Fibroblast of lung (primary cell): ENCODE measurements around the gene PRRX1. TPM values are rescaled to one million over a fixed set of nuclear protein-coding genes. Genes with fewer than 3 reads are reported as not detected.
A peak's percentile ranks its signal among the peaks of the same experiment; 100 is the strongest.

ENCODE experiments used
- DNase-seq, 2 donors: peaks; one replicate each; pipeline versions ENCODE4 v3.0.0 to v3.0.0-alpha.2; 2010; ENCODE audit warnings: low read depth in 2 of 2
- H2AFZ ChIP-seq: 2 replicates; pipeline ENCODE4 v1.5.1; 2012; ENCODE audit warnings: low read length, control low read depth, inconsistent platforms
- H3K27ac ChIP-seq: 2 replicates; pipeline ENCODE4 v1.5.1; 2011; ENCODE audit warnings: low read length, control low read depth; ENCODE audit not compliant: insufficient read depth
- H3K27me3 ChIP-seq: 2 replicates; pipeline ENCODE4 v1.5.1; 2011; ENCODE audit warnings: mild to moderate bottlenecking, low read length; ENCODE audit not compliant: control insufficient read depth, insufficient read depth
- H3K36me3 ChIP-seq: 2 replicates; pipeline ENCODE4 v1.5.1; 2011; ENCODE audit warnings: low read length; ENCODE audit not compliant: control insufficient read depth, insufficient read depth
- H3K4me1 ChIP-seq: 2 replicates; pipeline ENCODE4 v1.5.1; 2011; ENCODE audit warnings: low read length; ENCODE audit not compliant: control insufficient read depth, insufficient read depth; ENCODE audit errors: extremely low read depth
- H3K4me2 ChIP-seq: 2 replicates; pipeline ENCODE4 v1.5.1; 2011; ENCODE audit warnings: low read length, control low read depth; ENCODE audit not compliant: insufficient read depth; ENCODE audit errors: extremely low read depth
- H3K4me3 ChIP-seq, 4 experiments: fragments of 200-600 bp in 1 of 4; sonication (generic) in 1 of 4; replicated peaks in 1 of 4; 2 replicates each; pipeline ENCODE4 v1.5.1; 2011 to 2016; ENCODE audit warnings: low read length in 4 of 4, low read depth in 3 of 4, mild to moderate bottlenecking in 3 of 4, control low read depth in 2 of 4, inconsistent platforms in 1 of 4, mixed read lengths in 1 of 4; ENCODE audit not compliant: insufficient read depth in 1 of 4; ENCODE audit errors: control extremely low read depth in 1 of 4
- H3K79me2 ChIP-seq: 2 replicates; pipeline ENCODE4 v1.5.1; 2012; ENCODE audit warnings: mild to moderate bottlenecking, low read length, inconsistent platforms; ENCODE audit not compliant: control insufficient read depth, insufficient read depth
- H3K9ac ChIP-seq: 2 replicates; pipeline ENCODE4 v1.5.1; 2011; ENCODE audit warnings: mild to moderate bottlenecking, low read length, control low read depth; ENCODE audit not compliant: insufficient read depth
- H3K9me3 ChIP-seq: 2 replicates; pipeline ENCODE4 v1.5.1; 2012; ENCODE audit warnings: low read depth, low read length; ENCODE audit not compliant: control insufficient read depth, insufficient read depth
- H4K20me1 ChIP-seq: 2 replicates; pipeline ENCODE4 v1.5.1; 2011; ENCODE audit warnings: low read length; ENCODE audit not compliant: control insufficient read depth, insufficient read depth; ENCODE audit errors: extremely low read depth
- EZH2 ChIP-seq: IDR thresholded peaks from 2 replicates; pipeline ENCODE4 v1.5.1; 2012; ENCODE audit warnings: low read length, control low read depth, mild to moderate bottlenecking; ENCODE audit errors: missing control alignments
- polyA plus RNA-seq, 2 donors: library from polyadenylated mRNA; depleted of rRNA in 1 of 2; stranded (reverse) in 1 of 2; unstranded in 1 of 2; fragments of >200 nt; gene quantifications; 2 replicates each; pipeline ENCODE4 v1.2.1, GENCODE V29; 2011 to 2012; ENCODE audit warnings: missing spikeins in 1 of 2
- total RNA-seq: library from RNA; depleted of rRNA; stranded (reverse); fragments of >200 nt; gene quantifications from 2 replicates; pipeline ENCODE4 v1.2.1, GENCODE V29; 2014
- TF ChIP-seq, protein P1 (sequence below), 2 donors: IDR thresholded peaks in 1 of 2; conservative IDR thresholded peaks in 1 of 2; 1 replicate in 1 of 2; 2 replicates in 1 of 2; pipeline ENCODE4 v1.5.1; 2011 to 2012; ENCODE audit warnings: low read length in 2 of 2, control low read depth in 1 of 2, inconsistent platforms in 1 of 2, low read depth in 1 of 2, mild to moderate bottlenecking in 1 of 2

PRRX1 gene
- total and polyA plus RNA-seq, 2 donors (not counting 1 experiment from before 2014, with no cell fraction given): 128 to 349 TPM

GRCh38 chr1:170624146-170624545, 39.8 kb upstream of the PRRX1 start:
- Histone ChIP-seq H3K9ac (no peak overlapping the region), H3K27ac (no peak overlapping the region), H4K20me1 (no peaks in the 10 kb centered on the region), H3K4me1 (peaks cover 10% of the 10 kb centered on the region), H3K36me3 (no peaks in the 10 kb centered on the region), H3K79me2 (no peaks in the 10 kb centered on the region), H3K9me3 (no peaks in the 10 kb centered on the region), H3K27me3 (no peaks in the 10 kb centered on the region), H2AFZ (no peak overlapping the region), H3K4me3 (no peak overlapping the region), H3K4me2 (no peak overlapping the region)
- no peak for TF ChIP-seq EZH2
- TF ChIP-seq, protein P1, sequence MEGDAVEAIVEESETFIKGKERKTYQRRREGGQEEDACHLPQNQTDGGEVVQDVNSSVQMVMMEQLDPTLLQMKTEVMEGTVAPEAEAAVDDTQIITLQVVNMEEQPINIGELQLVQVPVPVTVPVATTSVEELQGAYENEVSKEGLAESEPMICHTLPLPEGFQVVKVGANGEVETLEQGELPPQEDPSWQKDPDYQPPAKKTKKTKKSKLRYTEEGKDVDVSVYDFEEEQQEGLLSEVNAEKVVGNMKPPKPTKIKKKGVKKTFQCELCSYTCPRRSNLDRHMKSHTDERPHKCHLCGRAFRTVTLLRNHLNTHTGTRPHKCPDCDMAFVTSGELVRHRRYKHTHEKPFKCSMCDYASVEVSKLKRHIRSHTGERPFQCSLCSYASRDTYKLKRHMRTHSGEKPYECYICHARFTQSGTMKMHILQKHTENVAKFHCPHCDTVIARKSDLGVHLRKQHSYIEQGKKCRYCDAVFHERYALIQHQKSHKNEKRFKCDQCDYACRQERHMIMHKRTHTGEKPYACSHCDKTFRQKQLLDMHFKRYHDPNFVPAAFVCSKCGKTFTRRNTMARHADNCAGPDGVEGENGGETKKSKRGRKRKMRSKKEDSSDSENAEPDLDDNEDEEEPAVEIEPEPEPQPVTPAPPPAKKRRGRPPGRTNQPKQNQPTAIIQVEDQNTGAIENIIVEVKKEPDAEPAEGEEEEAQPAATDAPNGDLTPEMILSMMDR (conservative IDR thresholded peaks at IDR 0.05 in 1 of 2, IDR thresholded peaks at IDR 0.05 in 1 of 2; ENCODE audit: low read depth in 1 of 2, low read length in 2 of 2): no peak
- DNase-seq: no peak

DNA sequence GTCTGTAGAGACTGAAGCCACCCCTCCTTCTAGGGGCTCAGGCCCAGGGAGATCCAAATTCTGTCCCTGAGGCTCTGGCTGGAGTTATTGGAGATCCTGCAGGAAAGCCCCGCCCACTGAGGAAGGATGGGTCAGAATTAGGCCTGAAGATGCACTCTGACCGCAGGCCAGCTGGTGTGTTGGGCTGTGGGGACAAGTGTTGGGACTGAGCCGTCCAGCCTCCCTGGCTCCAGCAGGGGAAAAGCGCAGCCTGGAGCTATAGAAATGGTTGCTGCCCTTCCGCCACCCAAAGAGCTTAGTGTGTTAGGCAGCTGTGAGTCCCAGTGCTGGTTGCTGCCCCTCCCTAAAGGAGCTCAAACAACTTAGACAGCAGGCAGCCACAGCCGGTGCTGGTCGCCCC, 33.0 kb upstream of the PRRX1 start:
- no peaks in the 10 kb centered on the region for H3K9me3 ChIP-seq

DNA sequence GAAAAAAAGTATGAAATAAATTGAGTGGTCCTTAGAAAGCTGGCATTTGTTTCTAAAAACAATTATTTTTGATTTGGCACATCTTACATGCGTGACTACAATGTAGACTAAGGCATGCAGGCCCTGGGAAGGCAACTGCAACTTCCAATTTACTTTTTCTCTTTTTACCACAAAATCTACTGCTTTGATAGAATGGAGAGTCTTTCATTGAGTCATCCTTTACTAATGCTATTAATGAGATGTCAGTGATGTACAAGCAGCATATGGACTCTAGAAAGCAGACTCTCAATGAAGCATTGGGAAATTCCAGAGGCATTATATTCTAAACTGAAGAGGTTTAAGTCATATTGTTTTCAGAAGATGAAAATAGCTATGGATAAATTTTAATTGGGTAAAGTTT, 29.6 kb upstream of the PRRX1 start:
- H2AFZ ChIP-seq: no peak overlapping the region

More for the DNA sequence above, 33.0 kb upstream of the PRRX1 start:
- no peaks in the 10 kb centered on the region for H3K27me3 ChIP-seq
- H3K9ac ChIP-seq: no peak overlapping the region
- peaks cover 6% of the 10 kb centered on the region for H3K4me1 ChIP-seq
- H2AFZ ChIP-seq: no peak overlapping the region
- TF ChIP-seq EZH2: no peak
- TF ChIP-seq, protein P1 (conservative IDR thresholded peaks at IDR 0.05 in 1 of 2, IDR thresholded peaks at IDR 0.05 in 1 of 2; ENCODE audit: low read depth in 1 of 2, low read length in 2 of 2): no peak
- no peaks in the 10 kb centered on the region for H4K20me1 ChIP-seq
- H3K79me2 ChIP-seq: no peaks in the 10 kb centered on the region
- no peak for DNase-seq
- H3K36me3 ChIP-seq: no peaks in the 10 kb centered on the region
- no peak overlapping the region for H3K4me2 ChIP-seq
- no peak overlapping the region for H3K27ac ChIP-seq
- H3K4me3 ChIP-seq: no peak overlapping the region

More for the DNA sequence above, 29.6 kb upstream of the PRRX1 start:
- Histone ChIP-seq H3K36me3 (no peaks in the 10 kb centered on the region), H3K4me1 (peaks cover 6% of the 10 kb centered on the region), H3K9me3 (no peaks in the 10 kb centered on the region), H3K79me2 (no peaks in the 10 kb centered on the region), H4K20me1 (no peaks in the 10 kb centered on the region), H3K9ac (no peak overlapping the region), H3K4me3 (no peak overlapping the region), H3K27ac (peak overlapping the region; percentile 74), H3K27me3 (no peaks in the 10 kb centered on the region), H3K4me2 (peak overlapping the region; percentile 52)
- peak; percentile 84 to 88 for DNase-seq
- TF ChIP-seq EZH2: no peak
- TF ChIP-seq, protein P1 (conservative IDR thresholded peaks at IDR 0.05 in 1 of 2, IDR thresholded peaks at IDR 0.05 in 1 of 2; ENCODE audit: low read depth in 1 of 2, low read length in 2 of 2): no peak
